ENCODE data around the gene ALDOC. TPM values are rescaled to one million over a fixed set of nuclear protein-coding genes. Genes with fewer than 3 reads are reported as not detected.

The ALDOC gene
- total and polyA plus RNA-seq, 10 of the 15 experiments (the other 5 are each of a cell fraction or from before 2014, with no cell fraction given) = 16.0 to 268 (median 78.2) TPM

- no peak overlapping the region for H2AFZ ChIP-seq (ENCODE audit: control insufficient read depth, low read depth, low read length)
- TF ChIP-seq RAD21 (IDR thresholded peaks at IDR 0.05; ENCODE audit: insufficient read depth, low read depth, low read length) (no peak), POLR2AphosphoS2 (IDR thresholded peaks at IDR 0.05; ENCODE audit: low read depth, low read length) (no peak), LARP7 (IDR thresholded peaks at IDR 0.05) (no peak), ZBTB4 (CRISPR knock-in tag; IDR thresholded peaks at IDR 0.05) (no peak), CHD1 (IDR thresholded peaks at IDR 0.05; ENCODE audit: low read depth, low read length) (no peak), NRF1 (conservative IDR thresholded peaks at IDR 0.05; ENCODE audit: low read depth, low read length) (no peak), KDM1A (IDR thresholded peaks at IDR 0.05; ENCODE audit: borderline replicate concordance) (no peak), SP1 (IDR thresholded peaks at IDR 0.05; ENCODE audit: low read depth, low read length) (no peak)
- FAIRE-seq (no peak), ATAC-seq (no peak), DNase-seq (ENCODE audit: low read depth, low spot score) (no peak)
- H3K4me3 ChIP-seq = no peak overlapping the region
- no peaks in the 10 kb centered on the region for H3K79me2 ChIP-seq (ENCODE audit: control insufficient read depth, insufficient read depth, low read length)
- 68% methylated on average over 14 of the region's 14 CpGs for WGBS (ENCODE audit: insufficient coverage, insufficient replicate concordance, low lambda C conversion rate, missing lambda C conversion rate)
- no TSS peak for BruUV-seq (replicated peaks)
- in situ Hi-C loops (cut with MboI) (no loop called here), intact Hi-C loops (cut with micrococcal nuclease; ENCODE audit: unreplicated experiment) (no loop called here)
- no peaks in the 10 kb centered on the region for H3K4me1 ChIP-seq (ENCODE audit: control insufficient read depth, insufficient read depth, low read length)
- RAD21 ChIA-PET (ENCODE audit: unreplicated experiment) = interaction anchor here (1.2 to 1.8 kb wide), 2 partner anchors 36 to 37 kb away, joined by 5 read pairs; no protein-coding TSS in a partner anchor
- SMC1A ChIA-PET (ENCODE audit: uncharacterized antibody, unreplicated experiment) = interaction anchor here (1.2 to 1.6 kb wide), 2 partner anchors 43 to 69 kb away, joined by 3 to 6 read pairs; no protein-coding TSS in a partner anchor
- POLR2A ChIA-PET = interaction anchor here (0.5 to 0.6 kb wide), 2 partner anchors 37 to 649 kb away, joined by 4 to 6 read pairs; no protein-coding TSS in a partner anchor
- no peaks in the 10 kb centered on the region for H4K20me1 ChIP-seq (ENCODE audit: control insufficient read depth, insufficient read depth)
- no peak overlapping the region for H3K4me2 ChIP-seq (ENCODE audit: control insufficient read depth, insufficient read depth)
- H3K27ac ChIP-seq (ENCODE audit: control insufficient read depth, insufficient read depth) = no peak overlapping the region
- no peaks in the 10 kb centered on the region for H3K36me3 ChIP-seq (ENCODE audit: control insufficient read depth in 2 of 2, insufficient read depth in 2 of 2, low read length in 1 of 2)
- no peaks in the 10 kb centered on the region for H3K9me3 ChIP-seq (replicated peaks; ENCODE audit: control insufficient read depth, insufficient read depth, low read length)
- CTCF ChIA-PET = interaction anchor here (0.6 to 4.2 kb wide), 4 partner anchors 9 to 67 kb away, joined by 3 to 59 read pairs (median 3); no protein-coding TSS in a partner anchor
- H3K9ac ChIP-seq (ENCODE audit: control insufficient read depth, insufficient read depth, low read length) = no peak overlapping the region
- no peaks in the 10 kb centered on the region for H3K27me3 ChIP-seq (replicated peaks in 1 of 2; ENCODE audit: control insufficient read depth in 2 of 2, insufficient read depth in 2 of 2, low read length in 1 of 2)
Measured at GRCh38 chr17:28538296-28538895, 38.3 kb downstream of the ALDOC start.
